Measurements from ENCODE around the gene EIF4ENIF1. TPM values are rescaled to one million over a fixed set of nuclear protein-coding genes. Genes with fewer than 3 reads are reported as not detected.
A peak's percentile ranks its signal among the peaks of the same experiment; 100 is the strongest.

Gene EIF4ENIF1, protein sequence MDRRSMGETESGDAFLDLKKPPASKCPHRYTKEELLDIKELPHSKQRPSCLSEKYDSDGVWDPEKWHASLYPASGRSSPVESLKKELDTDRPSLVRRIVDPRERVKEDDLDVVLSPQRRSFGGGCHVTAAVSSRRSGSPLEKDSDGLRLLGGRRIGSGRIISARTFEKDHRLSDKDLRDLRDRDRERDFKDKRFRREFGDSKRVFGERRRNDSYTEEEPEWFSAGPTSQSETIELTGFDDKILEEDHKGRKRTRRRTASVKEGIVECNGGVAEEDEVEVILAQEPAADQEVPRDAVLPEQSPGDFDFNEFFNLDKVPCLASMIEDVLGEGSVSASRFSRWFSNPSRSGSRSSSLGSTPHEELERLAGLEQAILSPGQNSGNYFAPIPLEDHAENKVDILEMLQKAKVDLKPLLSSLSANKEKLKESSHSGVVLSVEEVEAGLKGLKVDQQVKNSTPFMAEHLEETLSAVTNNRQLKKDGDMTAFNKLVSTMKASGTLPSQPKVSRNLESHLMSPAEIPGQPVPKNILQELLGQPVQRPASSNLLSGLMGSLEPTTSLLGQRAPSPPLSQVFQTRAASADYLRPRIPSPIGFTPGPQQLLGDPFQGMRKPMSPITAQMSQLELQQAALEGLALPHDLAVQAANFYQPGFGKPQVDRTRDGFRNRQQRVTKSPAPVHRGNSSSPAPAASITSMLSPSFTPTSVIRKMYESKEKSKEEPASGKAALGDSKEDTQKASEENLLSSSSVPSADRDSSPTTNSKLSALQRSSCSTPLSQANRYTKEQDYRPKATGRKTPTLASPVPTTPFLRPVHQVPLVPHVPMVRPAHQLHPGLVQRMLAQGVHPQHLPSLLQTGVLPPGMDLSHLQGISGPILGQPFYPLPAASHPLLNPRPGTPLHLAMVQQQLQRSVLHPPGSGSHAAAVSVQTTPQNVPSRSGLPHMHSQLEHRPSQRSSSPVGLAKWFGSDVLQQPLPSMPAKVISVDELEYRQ
- total RNA-seq (10 to 100 TPM; 32.0 to 34.9 TPM), polyA plus RNA-seq (10 to 100 TPM; 12.6 to 13.5 TPM)
- long read RNA-seq, donor 1, partial matches to known transcripts: 8 of 19 reads
- long read RNA-seq, donor 1, other reads (novel, unspliced or antisense): 9 of 19 reads
- long read RNA-seq, donor 2, transcript EIF4ENIF1-201 (19 exons, 3,544 nt): major isoform, 8 of 38 reads
- long read RNA-seq, donor 2, partial matches to known transcripts: 15 of 38 reads
- long read RNA-seq, donor 2, other reads (novel, unspliced or antisense): 15 of 38 reads

DNA sequence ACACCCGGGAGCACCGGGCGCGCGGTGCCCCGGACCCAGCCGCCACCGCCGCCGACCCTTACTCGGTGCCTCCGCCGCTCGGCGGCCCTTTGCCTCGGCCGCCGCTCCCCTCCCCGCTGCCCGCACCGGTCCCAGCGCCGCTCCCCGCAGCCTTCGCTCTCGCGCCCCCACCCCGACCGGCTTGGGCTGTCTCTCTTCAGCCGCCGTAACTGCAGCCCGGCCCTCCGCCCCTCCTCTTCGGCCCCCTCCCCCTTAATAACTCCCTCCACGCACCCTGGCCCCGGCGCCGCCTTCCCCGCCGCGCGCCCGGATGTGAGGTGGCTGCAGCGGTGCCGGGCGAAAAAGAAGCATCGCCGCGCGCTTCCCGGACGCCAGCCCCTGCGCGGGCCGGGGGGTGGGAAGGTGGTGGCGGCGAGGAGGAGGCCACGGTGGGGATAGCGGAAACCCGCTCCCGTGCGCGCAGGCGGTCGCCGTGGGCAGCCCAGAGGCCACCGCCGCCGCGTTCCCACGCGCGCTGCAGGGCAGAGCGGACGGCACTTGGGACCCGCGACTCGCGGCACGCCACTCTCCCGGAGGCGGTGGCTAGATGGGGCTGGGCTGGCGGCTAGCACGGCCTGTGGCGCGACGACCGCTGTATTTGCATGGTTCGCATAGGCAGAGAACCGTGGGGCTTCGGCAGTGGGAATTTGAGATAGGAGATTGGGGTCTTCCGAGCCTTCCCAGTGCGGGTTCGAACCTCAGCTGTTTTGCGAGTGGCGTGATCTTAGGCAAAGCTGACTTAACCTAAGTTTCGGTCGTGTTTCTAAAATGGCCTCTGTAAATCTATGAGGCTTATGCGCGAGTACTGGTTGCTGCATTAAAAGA is at the start of gene EIF4ENIF1:
EIF4ENIF1 (minus strand) TSS at position 211 of the 864 bp plus-strand sequence. CDS start 1,124 bp downstream, outside the sequence.
- peak; percentile 96 for ATAC-seq (ENCODE audit: low FRiP score)
- 0 to 1% methylated on average over 72 to 100 of the region's 100 CpGs for WGBS, 2 donors
- Histone ChIP-seq H3K4me1 (ENCODE audit: control insufficient read depth in 1 of 2, insufficient read depth in 2 of 2, low read length in 2 of 2) (no peaks in the 10 kb centered on the region), H3K27me3 (ENCODE audit: control insufficient read depth in 1 of 2, insufficient read depth in 2 of 2, low read length in 1 of 2) (no peaks in the 10 kb centered on the region), H3K4me3 (ENCODE audit: low read length in 2 of 2) (peak within 1 kb of the TSS; percentile 90 to 96), H3K36me3 (ENCODE audit: control insufficient read depth in 1 of 2, insufficient read depth in 2 of 2, low read length in 1 of 2) (no peaks in the 10 kb centered on the region), H3K27ac (ENCODE audit: low read depth in 1 of 2, low read length in 2 of 2) (peak within 1 kb of the TSS; percentile 50 to 89), H3K9me3 (ENCODE audit: control insufficient read depth, low read length) (no peaks in the 10 kb centered on the region)
- peak; percentile 92 to 96 for DNase-seq
- intact Hi-C loops (cut with DNase I): no loop called here

DNA sequence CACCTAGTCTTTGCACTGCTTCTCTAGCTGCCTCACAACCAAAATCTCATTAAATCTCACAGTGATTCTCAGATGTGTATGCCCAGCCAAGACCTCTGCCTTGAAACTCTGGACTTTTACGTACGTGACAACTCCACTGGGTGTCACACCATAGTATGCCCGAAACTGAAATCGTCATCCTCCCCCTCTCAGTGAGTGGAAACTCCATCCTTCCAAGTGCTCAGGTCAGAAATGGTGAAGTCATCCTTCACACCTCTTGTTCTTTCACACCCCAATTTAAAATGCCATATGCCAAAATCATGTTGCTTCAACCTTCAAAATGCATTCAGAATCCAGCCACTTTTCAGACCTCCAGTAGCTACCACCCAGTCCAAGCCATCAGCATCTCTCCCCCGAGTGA is 49.2 kb upstream of the EIF4ENIF1 start:
- 87 to 89% methylated on average over 5 of the region's 5 CpGs for WGBS, 2 donors
- Histone ChIP-seq H3K4me3 (ENCODE audit: low read length in 2 of 2) (no peak overlapping the region), H3K27ac (ENCODE audit: low read depth in 1 of 2, low read length in 2 of 2) (no peak overlapping the region)

DNA sequence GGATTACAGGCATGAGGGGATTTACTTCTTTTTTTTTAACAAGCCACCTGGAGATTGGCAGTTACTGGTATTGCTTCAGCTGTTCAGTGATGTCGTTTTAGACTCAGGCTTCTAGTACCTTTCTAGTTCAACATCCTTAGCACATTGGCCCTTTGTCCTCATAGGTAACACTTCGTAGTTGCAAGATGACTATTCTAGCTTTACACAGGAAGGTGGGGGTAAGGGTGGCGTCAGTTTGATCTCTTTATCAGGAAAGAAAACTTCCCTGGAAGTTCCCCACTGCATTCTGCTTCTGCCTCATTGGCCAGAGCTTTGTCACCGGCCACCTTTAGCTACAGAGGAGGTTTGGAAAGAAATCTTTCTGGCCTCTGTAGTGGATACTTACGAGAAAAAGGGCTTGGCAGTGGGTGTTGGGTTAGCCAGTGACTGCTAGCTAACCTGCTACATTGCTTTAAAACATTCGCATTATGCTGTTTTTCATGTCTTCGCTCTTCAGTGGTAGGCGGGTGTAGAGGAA is 47.4 kb upstream of the EIF4ENIF1 start:
- no peak overlapping the region for H3K4me3 ChIP-seq (ENCODE audit: low read length in 2 of 2)
- H3K9me3 ChIP-seq (ENCODE audit: control insufficient read depth, low read length): no peaks in the 10 kb centered on the region
- no peaks in the 10 kb centered on the region for H3K4me1 ChIP-seq (ENCODE audit: control insufficient read depth in 1 of 2, insufficient read depth in 2 of 2, low read length in 2 of 2)
- intact Hi-C loops (cut with DNase I): no loop called here
- no peak overlapping the region for H3K27ac ChIP-seq (ENCODE audit: low read depth in 1 of 2, low read length in 2 of 2)
- 83 to 87% methylated on average over 8 of the region's 8 CpGs for WGBS, 2 donors
- ATAC-seq (ENCODE audit: low FRiP score) (no peak), DNase-seq (no peak)
- H3K27me3 ChIP-seq (ENCODE audit: control insufficient read depth in 1 of 2, insufficient read depth in 2 of 2, low read length in 1 of 2): no peaks in the 10 kb centered on the region
- peaks cover 0 to 3% of the 10 kb centered on the region in 2 donors for H3K36me3 ChIP-seq (ENCODE audit: control insufficient read depth in 1 of 2, insufficient read depth in 2 of 2, low read length in 1 of 2)

More for the DNA sequence above, 49.2 kb upstream of the EIF4ENIF1 start:
- Histone ChIP-seq H3K27me3 (ENCODE audit: control insufficient read depth in 1 of 2, insufficient read depth in 2 of 2, low read length in 1 of 2) (no peaks in the 10 kb centered on the region), H3K4me1 (ENCODE audit: control insufficient read depth in 1 of 2, insufficient read depth in 2 of 2, low read length in 2 of 2) (no peaks in the 10 kb centered on the region), H3K9me3 (ENCODE audit: control insufficient read depth, low read length) (no peaks in the 10 kb centered on the region), H3K36me3 (ENCODE audit: control insufficient read depth in 1 of 2, insufficient read depth in 2 of 2, low read length in 1 of 2) (peaks cover 0 to 3% of the 10 kb centered on the region in 2 donors)
- ATAC-seq (ENCODE audit: low FRiP score) (no peak), DNase-seq (no peak)
- intact Hi-C loops (cut with DNase I): no loop called here

DNA sequence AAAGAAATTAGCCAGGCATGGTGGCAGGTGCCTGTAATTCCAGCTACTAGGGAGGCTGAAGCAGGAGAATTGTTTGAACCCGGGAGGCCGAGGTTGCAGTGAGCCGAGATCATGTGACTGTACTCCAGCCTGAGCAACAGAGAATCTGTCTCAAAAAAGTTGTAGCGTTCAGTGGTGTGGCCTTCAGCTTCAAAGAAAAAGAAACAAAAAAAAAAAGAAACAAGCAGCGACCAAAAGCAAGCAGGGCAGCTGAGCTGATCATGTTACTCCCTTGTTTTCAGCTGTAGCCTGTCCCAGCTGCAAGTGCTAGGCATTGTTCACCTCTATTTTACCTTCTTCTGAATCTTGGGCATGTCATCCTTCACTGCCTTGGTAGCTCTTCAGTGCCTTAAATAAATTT is 43.7 kb upstream of the EIF4ENIF1 start:
- Histone ChIP-seq H3K27ac (ENCODE audit: low read depth in 1 of 2, low read length in 2 of 2) (no peak overlapping the region), H3K36me3 (ENCODE audit: control insufficient read depth in 1 of 2, insufficient read depth in 2 of 2, low read length in 1 of 2) (no peaks in the 10 kb centered on the region), H3K27me3 (ENCODE audit: control insufficient read depth in 1 of 2, insufficient read depth in 2 of 2, low read length in 1 of 2) (no peaks in the 10 kb centered on the region), H3K4me3 (ENCODE audit: low read length in 2 of 2) (no peak overlapping the region), H3K4me1 (ENCODE audit: control insufficient read depth in 1 of 2, insufficient read depth in 2 of 2, low read length in 2 of 2) (peaks cover 0 to 3% of the 10 kb centered on the region in 2 donors), H3K9me3 (ENCODE audit: control insufficient read depth, low read length) (no peaks in the 10 kb centered on the region)
- no peak for DNase-seq
- intact Hi-C loops (cut with DNase I): loop anchor here in 1 of 2 donors (2.0 kb wide), 1 partner anchor 29 kb away; no protein-coding TSS in a partner anchor
- ATAC-seq (ENCODE audit: low FRiP score): no peak
- 79 to 84% methylated on average over 5 of the region's 5 CpGs for WGBS, 2 donors

DNA sequence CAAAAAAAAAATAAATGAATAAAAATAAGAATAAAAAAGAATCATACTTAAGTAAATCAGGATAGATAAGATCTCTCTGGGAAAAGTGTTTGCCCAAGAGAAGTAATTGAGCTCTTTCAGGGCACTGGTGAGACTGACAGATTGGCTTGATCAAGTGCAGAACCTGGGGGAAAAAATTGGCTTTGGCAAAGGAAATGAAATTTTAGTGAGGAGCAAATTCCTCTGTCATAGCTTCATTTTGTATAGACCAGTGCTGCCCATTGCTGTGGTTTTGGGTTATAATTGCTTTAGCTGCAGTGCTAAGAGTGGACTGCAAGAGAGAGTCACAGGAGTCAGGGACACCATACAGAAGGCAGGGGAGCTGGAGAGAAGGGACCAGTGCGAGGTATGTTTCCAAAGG is 42.4 kb upstream of the EIF4ENIF1 start:
- H3K4me1 ChIP-seq (ENCODE audit: control insufficient read depth in 1 of 2, insufficient read depth in 2 of 2, low read length in 2 of 2): peaks cover 0 to 3% of the 10 kb centered on the region in 2 donors
- no peaks in the 10 kb centered on the region for H3K9me3 ChIP-seq (ENCODE audit: control insufficient read depth, low read length)
- no peaks in the 10 kb centered on the region for H3K36me3 ChIP-seq (ENCODE audit: control insufficient read depth in 1 of 2, insufficient read depth in 2 of 2, low read length in 1 of 2)
- intact Hi-C loops (cut with DNase I): loop anchor here in 1 of 2 donors (2.0 kb wide), 1 partner anchor 27 kb away; no protein-coding TSS in a partner anchor
- H3K4me3 ChIP-seq (ENCODE audit: low read length in 2 of 2): no peak overlapping the region
- no peaks in the 10 kb centered on the region for H3K27me3 ChIP-seq (ENCODE audit: control insufficient read depth in 1 of 2, insufficient read depth in 2 of 2, low read length in 1 of 2)
- no peak for ATAC-seq (ENCODE audit: low FRiP score)
- 31 to 54% methylated on average over 1 of the region's 1 CpG for WGBS, 2 donors
- no peak overlapping the region for H3K27ac ChIP-seq (ENCODE audit: low read depth in 1 of 2, low read length in 2 of 2)
- DNase-seq: no peak

DNA sequence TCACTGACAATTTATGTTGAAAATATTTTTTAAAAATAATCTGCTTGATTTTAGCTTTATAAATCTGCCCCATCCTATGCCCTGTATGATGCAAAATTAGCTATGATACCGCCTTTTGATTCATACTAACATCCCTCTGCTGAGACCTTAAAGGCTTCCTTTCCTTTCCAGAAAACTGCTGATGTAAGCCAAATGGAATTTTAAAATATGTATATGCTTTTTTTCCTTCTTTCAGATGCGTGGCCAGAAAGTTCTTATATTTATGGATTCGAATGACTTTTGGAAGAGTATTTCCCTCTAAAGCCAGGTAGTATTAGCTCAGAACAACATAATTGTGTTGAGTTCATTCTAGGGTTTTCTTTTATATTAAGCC is 41.2 kb upstream of the EIF4ENIF1 start:
- 9 to 11% methylated on average over 3 of the region's 3 CpGs for WGBS, 2 donors

DNA sequence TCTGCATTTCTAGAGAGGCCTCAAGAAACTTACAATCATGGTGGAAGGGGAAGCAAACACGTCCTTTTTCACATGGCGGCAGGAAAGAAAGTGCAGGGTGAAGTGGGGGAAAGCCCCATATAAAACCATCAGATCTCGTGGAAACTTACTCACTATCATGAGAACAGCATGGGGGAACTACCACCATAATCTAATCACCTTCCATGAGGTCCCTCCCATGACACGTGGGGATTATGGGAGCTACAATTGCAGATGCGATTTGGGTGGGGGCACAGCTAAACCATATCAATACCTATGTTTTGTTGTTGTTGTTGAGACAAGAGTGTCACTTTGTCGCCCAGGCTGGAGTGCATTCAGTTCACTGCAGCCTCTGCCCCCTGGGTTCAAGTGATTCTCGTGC is 36.6 kb upstream of the EIF4ENIF1 start:
- H3K27ac ChIP-seq (ENCODE audit: low read depth in 1 of 2, low read length in 2 of 2): no peak overlapping the region
- ATAC-seq (ENCODE audit: low FRiP score) (no peak), DNase-seq (no peak)
- intact Hi-C loops (cut with DNase I): no loop called here
- H3K27me3 ChIP-seq (ENCODE audit: control insufficient read depth in 1 of 2, insufficient read depth in 2 of 2, low read length in 1 of 2): no peaks in the 10 kb centered on the region
- 95% methylated on average over 7 of the region's 7 CpGs for WGBS, 2 donors
- H3K4me1 ChIP-seq (ENCODE audit: control insufficient read depth in 1 of 2, insufficient read depth in 2 of 2, low read length in 2 of 2): peaks cover 0 to 3% of the 10 kb centered on the region in 2 donors
- no peaks in the 10 kb centered on the region for H3K36me3 ChIP-seq (ENCODE audit: control insufficient read depth in 1 of 2, insufficient read depth in 2 of 2, low read length in 1 of 2)
- no peaks in the 10 kb centered on the region for H3K9me3 ChIP-seq (ENCODE audit: control insufficient read depth, low read length)
- H3K4me3 ChIP-seq (ENCODE audit: low read length in 2 of 2): no peak overlapping the region

More for the DNA sequence above, 41.2 kb upstream of the EIF4ENIF1 start:
- DNase-seq (no peak), ATAC-seq (ENCODE audit: low FRiP score) (no peak)
- Histone ChIP-seq H3K4me3 (ENCODE audit: low read length in 2 of 2) (no peak overlapping the region), H3K4me1 (ENCODE audit: control insufficient read depth in 1 of 2, insufficient read depth in 2 of 2, low read length in 2 of 2) (peaks cover 0 to 3% of the 10 kb centered on the region in 2 donors), H3K27ac (ENCODE audit: low read depth in 1 of 2, low read length in 2 of 2) (no peak overlapping the region), H3K27me3 (ENCODE audit: control insufficient read depth in 1 of 2, insufficient read depth in 2 of 2, low read length in 1 of 2) (no peaks in the 10 kb centered on the region), H3K9me3 (ENCODE audit: control insufficient read depth, low read length) (no peaks in the 10 kb centered on the region), H3K36me3 (ENCODE audit: control insufficient read depth in 1 of 2, insufficient read depth in 2 of 2, low read length in 1 of 2) (no peaks in the 10 kb centered on the region)
- intact Hi-C loops (cut with DNase I): no loop called here
